Esophagus squamous epithelium (tissue), 5 donors: ENCODE measurements around the gene PRKG1. TPM values are rescaled to one million over a fixed set of nuclear protein-coding genes. Genes with fewer than 3 reads are reported as not detected.

Experiments used
- DNase-seq: peaks from one replicate; lab custom pipeline; 2025; lab: John Stamatoyannopoulos, UW
- H3K27ac ChIP-seq, 4 donors: fragments of 200-600 bp; sonication (generic); one replicate each; pipeline ENCODE4 v1.5.1; 2016 to 2019; ENCODE audit warnings: mild to moderate bottlenecking in 1 of 4
- H3K27me3 ChIP-seq, 4 donors: fragments of 200-600 bp; sonication (generic); 1 replicate in 3 of 4; 2 replicates in 1 of 4; pipeline versions ENCODE4 v1.5.1 to v1.6.0; 2017 to 2021; ENCODE audit warnings: antibody characterized with exemption in 1 of 4
- H3K36me3 ChIP-seq, 3 donors: fragments of 200-600 bp; sonication (generic); one replicate each; pipeline ENCODE4 v1.5.1; 2016 to 2019
- H3K4me1 ChIP-seq, 3 donors: fragments of 200-600 bp; sonication (generic); one replicate each; pipeline ENCODE4 v1.5.1; 2017 to 2019
- H3K4me3 ChIP-seq, 4 donors: fragments of 200-600 bp; sonication (generic); 1 replicate in 3 of 4; 2 replicates in 1 of 4; pipeline ENCODE4 v1.5.1; 2016 to 2019; ENCODE audit warnings: mild to moderate bottlenecking in 2 of 4, moderate library complexity in 1 of 4
- H3K9me3 ChIP-seq, 3 donors: fragments of 200-600 bp; sonication (generic); one replicate each; pipeline ENCODE4 v1.5.1; 2016 to 2019
- CTCF ChIP-seq, 6 experiments: fragments of 450-650 bp in 4 of 6; fragments of 200-600 bp in 2 of 6; sonication (generic) in 2 of 6; IDR thresholded peaks; one replicate each; pipeline ENCODE4 v1.5.1; 2016 to 2019; ENCODE audit warnings: antibody characterized with exemption in 6 of 6, mild to moderate bottlenecking in 4 of 6, moderate library complexity in 4 of 6
- POLR2A ChIP-seq, 4 donors: fragments of 450-650 bp; IDR thresholded peaks; one replicate each; pipeline ENCODE4 v1.6.1; 2017; ENCODE audit warnings: antibody characterized with exemption in 4 of 4, mild to moderate bottlenecking in 4 of 4, moderate library complexity in 3 of 4
- WGBS, 2 donors: methylation state at CpG; one replicate each; pipeline ENCODE4 v1.1.5; 2018; 5-methylcytosine and 5-hydroxymethylcytosine counted together
- intact Hi-C: fragments of 100-400 bp; cut with DNase I; formaldehyde crosslinking; loops from one replicate; pipeline ENCODE4 v1.15.0; 2022
- total RNA-seq, 4 donors: library from RNA; depleted of rRNA; stranded (reverse); fragments of >200 nt; gene quantifications; one replicate each; pipeline ENCODE4 v1.1.0, GENCODE V29; 2016
- donor health status: DM: yes; HTN: yes; CAD: no.

PRKG1 gene
- total RNA-seq, 4 donors from 2014 or later: 2.0 to 10.9 (median 3.8) TPM

GRCh38 chr10:52268790-52269189 is 1194.5 kb downstream of the PRKG1 start:
- TF ChIP-seq POLR2A (IDR thresholded peaks at IDR 0.05) (no peak), CTCF (IDR thresholded peaks at IDR 0.05) (no peak)

GRCh38 chr10:52269233-52269632 is 1194.9 kb downstream of the PRKG1 start:
- DNase-seq: no peak
- TF ChIP-seq CTCF (IDR thresholded peaks at IDR 0.05) (no peak), POLR2A (IDR thresholded peaks at IDR 0.05) (no peak)
- Histone ChIP-seq H3K27ac (no peak overlapping the region), H3K4me1 (no peaks in the 10 kb centered on the region), H3K27me3 (no peaks in the 10 kb centered on the region), H3K36me3 (no peaks in the 10 kb centered on the region), H3K9me3 (no peaks in the 10 kb centered on the region), H3K4me3 (no peak overlapping the region)
- intact Hi-C loops: no loop called here
- 73% methylated on average over 4 of the region's 4 CpGs for WGBS, 2 donors

More at GRCh38 chr10:52268790-52269189, 1194.5 kb downstream of the PRKG1 start:
- Histone ChIP-seq H3K4me3 (no peak overlapping the region), H3K4me1 (no peaks in the 10 kb centered on the region), H3K27me3 (no peaks in the 10 kb centered on the region), H3K9me3 (no peaks in the 10 kb centered on the region), H3K27ac (no peak overlapping the region), H3K36me3 (no peaks in the 10 kb centered on the region)
- no peak for DNase-seq
- intact Hi-C loops: no loop called here
- WGBS, 2 donors: 49 to 65% methylated on average over 2 of the region's 2 CpGs

- Histone ChIP-seq H3K9me3 (no peaks in the 10 kb centered on the region), H3K27ac (no peak overlapping the region), H3K4me3 (no peak overlapping the region), H3K27me3 (no peaks in the 10 kb centered on the region), H3K4me1 (peaks cover 0 to 11% (median 0%) of the 10 kb centered on the region in 3 donors), H3K36me3 (no peaks in the 10 kb centered on the region)
- intact Hi-C loops: no loop called here
- WGBS, 2 donors: 54 to 71% methylated on average over 2 of the region's 2 CpGs
- no peak for TF ChIP-seq POLR2A (IDR thresholded peaks at IDR 0.05)
- no peak for TF ChIP-seq CTCF (IDR thresholded peaks at IDR 0.05)
- DNase-seq: no peak
These were observed 1201.9 kb downstream of the PRKG1 start for GRCh38 chr10:52276163-52276562.

GRCh38 chr10:52276986-52277385 is 1202.7 kb downstream of the PRKG1 start:
- TF ChIP-seq CTCF (IDR thresholded peaks at IDR 0.05): no peak
- no peak for TF ChIP-seq POLR2A (IDR thresholded peaks at IDR 0.05)
- Histone ChIP-seq H3K9me3 (no peaks in the 10 kb centered on the region), H3K36me3 (no peaks in the 10 kb centered on the region), H3K4me3 (no peak overlapping the region), H3K4me1 (peaks cover 0 to 13% (median 0%) of the 10 kb centered on the region in 3 donors), H3K27ac (no peak overlapping the region), H3K27me3 (no peaks in the 10 kb centered on the region)
- DNase-seq: no peak
- intact Hi-C loops: no loop called here
- 25 to 27% methylated on average over 1 of the region's 1 CpG for WGBS, 2 donors

GRCh38 chr10:52279546-52279945 is 1205.3 kb downstream of the PRKG1 start:
- Histone ChIP-seq H3K36me3 (no peaks in the 10 kb centered on the region), H3K9me3 (no peaks in the 10 kb centered on the region), H3K27me3 (no peaks in the 10 kb centered on the region), H3K4me3 (no peak overlapping the region), H3K4me1 (peaks cover 0 to 13% (median 0%) of the 10 kb centered on the region in 3 donors), H3K27ac (no peak overlapping the region)
- intact Hi-C loops: no loop called here
- DNase-seq: no peak
- 40 to 53% methylated on average over 3 of the region's 3 CpGs for WGBS, 2 donors
- no peak for TF ChIP-seq CTCF (IDR thresholded peaks at IDR 0.05)
- TF ChIP-seq POLR2A (IDR thresholded peaks at IDR 0.05): no peak
